IMR-90 (cell line): ENCODE measurements around the gene ACTN1. TPM values are rescaled to one million over a fixed set of nuclear protein-coding genes. Genes with fewer than 3 reads are reported as not detected.

Experiments used
- ATAC-seq: fragments of 200-7000 bp; cut with Tn5 transposase; 2 replicates; pipeline ENCODE4 v1.9.1; 2020; ENCODE audit warnings: low read depth, mild to moderate bottlenecking, moderate library complexity
- BruUV-seq: library from RNA; stranded (reverse); fragments of 400-500 nt; replicated peaks from 2 replicates; lab custom pipeline; 2021; lab: Mats Ljungman, UMichigan
- CTCF ChIA-PET: fragments of 300-600 bp; formaldehyde crosslinking; extraction: SDS; loops from one replicate; lab custom pipeline; 2021; ENCODE audit warnings: antibody characterized with exemption; lab: Yijun Ruan, JAX
- POLR2A ChIA-PET: fragments of 300-600 bp; sonication (Branson Sonifier 250); formaldehyde crosslinking; loops from one replicate; lab custom pipeline; 2022; ENCODE audit warnings: antibody characterized with exemption; ENCODE audit not compliant: unreplicated experiment; lab: Charles Lee
- DNase-seq: peaks from one replicate; pipeline ENCODE4 v3.0.0; 2013
- H2AFZ ChIP-seq: replicated peaks from 2 replicates; pipeline ENCODE3; 2013; ENCODE audit warnings: low read length, mild to moderate bottlenecking; ENCODE audit not compliant: poor library complexity
- H2AK5ac ChIP-seq: 2 replicates; pipeline ENCODE4 v1.6.1; 2013; ENCODE audit warnings: low read depth, low read length, inconsistent platforms
- H2AK9ac ChIP-seq: replicated peaks from 2 replicates; pipeline ENCODE3; 2013; ENCODE audit warnings: mild to moderate bottlenecking, low read depth, low read length, moderate library complexity; ENCODE audit not compliant: poor library complexity
- H2BK120ac ChIP-seq: 2 replicates; pipeline ENCODE4 v1.6.1; 2013; ENCODE audit warnings: low read depth, low read length, inconsistent platforms
- H2BK15ac ChIP-seq: 3 replicates; pipeline ENCODE4 v1.6.1; 2013; ENCODE audit warnings: low read depth, low read length, inconsistent platforms
- H2BK20ac ChIP-seq: 2 replicates; pipeline ENCODE4 v1.6.1; 2013; ENCODE audit warnings: low read depth, mild to moderate bottlenecking, inconsistent platforms, low read length, moderate library complexity
- H2BK5ac ChIP-seq: 2 replicates; pipeline ENCODE4 v1.6.1; 2013; ENCODE audit warnings: mild to moderate bottlenecking, low read depth, low read length, inconsistent platforms; ENCODE audit not compliant: poor library complexity, severe bottlenecking
- H3K14ac ChIP-seq: replicated peaks from 2 replicates; pipeline ENCODE4 v1.6.1; 2013; ENCODE audit warnings: low read depth, low read length, inconsistent platforms
- H3K18ac ChIP-seq: 2 replicates; pipeline ENCODE4 v1.6.1; 2013; ENCODE audit warnings: low read depth, low read length, control low read depth
- H3K23ac ChIP-seq: 2 replicates; pipeline ENCODE4 v1.6.1; 2013; ENCODE audit warnings: low read depth, low read length, inconsistent platforms
- H3K27ac ChIP-seq: 2 replicates; pipeline ENCODE4 v1.5.1; 2013; ENCODE audit warnings: mild to moderate bottlenecking, control low read depth, low read length; ENCODE audit not compliant: insufficient read depth
- H3K27me3 ChIP-seq: 2 replicates; pipeline ENCODE4 v1.6.1; 2013; ENCODE audit warnings: low read length; ENCODE audit not compliant: control insufficient read depth, insufficient read depth
- H3K36me3 ChIP-seq: 2 replicates; pipeline ENCODE4 v1.6.1; 2013; ENCODE audit warnings: low read length, mixed read lengths; ENCODE audit not compliant: control insufficient read depth, insufficient read depth
- H3K4ac ChIP-seq: 2 replicates; pipeline ENCODE4 v1.6.1; 2013; ENCODE audit warnings: low read depth, low read length, inconsistent platforms
- H3K4me1 ChIP-seq: 2 replicates; pipeline ENCODE4 v1.6.1; 2013; ENCODE audit warnings: low read length, mixed read lengths; ENCODE audit not compliant: control insufficient read depth, insufficient read depth
- H3K4me2 ChIP-seq: 2 replicates; pipeline ENCODE4 v1.6.1; 2013; ENCODE audit warnings: low read depth, mild to moderate bottlenecking, control low read depth, low read length, moderate library complexity
- H3K4me3 ChIP-seq: 2 replicates; pipeline ENCODE4 v1.5.1; 2013; ENCODE audit warnings: low read depth, mild to moderate bottlenecking, control low read depth, low read length, moderate library complexity; ENCODE audit not compliant: insufficient read depth
- H3K56ac ChIP-seq: 2 replicates; pipeline ENCODE4 v1.6.1; 2013; ENCODE audit warnings: low read length, inconsistent platforms; ENCODE audit not compliant: insufficient read depth; ENCODE audit errors: extremely low read depth
- H3K79me1 ChIP-seq, 2 experiments: 2 replicates each; pipeline ENCODE4 v1.6.1; 2013; ENCODE audit warnings: low read length in 2 of 2, inconsistent platforms in 1 of 2, low read depth in 1 of 2
- H3K9ac ChIP-seq: 2 replicates; pipeline ENCODE4 v1.6.1; 2013; ENCODE audit warnings: low read depth, low read length, control low read depth
- H3K9me1 ChIP-seq: 2 replicates; pipeline ENCODE4 v1.6.1; 2013; ENCODE audit warnings: low read length, inconsistent platforms; ENCODE audit not compliant: insufficient read depth
- H3K9me3 ChIP-seq: 2 replicates; pipeline ENCODE4 v1.6.1; 2013; ENCODE audit warnings: low read length; ENCODE audit not compliant: control insufficient read depth, insufficient read depth
- H4K20me1 ChIP-seq: 2 replicates; pipeline ENCODE4 v1.6.1; 2013; ENCODE audit warnings: low read length, inconsistent platforms; ENCODE audit not compliant: insufficient read depth
- H4K5ac ChIP-seq: 2 replicates; pipeline ENCODE4 v1.6.1; 2013; ENCODE audit warnings: mild to moderate bottlenecking, low read depth, low read length, control low read depth
- H4K8ac ChIP-seq, 2 experiments: 2 replicates each; pipeline ENCODE4 v1.6.1; 2013; ENCODE audit warnings: low read depth in 2 of 2, low read length in 2 of 2, control low read depth in 1 of 2, inconsistent platforms in 1 of 2
- H4K91ac ChIP-seq: 2 replicates; pipeline ENCODE4 v1.6.1; 2013; ENCODE audit warnings: low read depth, low read length, inconsistent platforms; ENCODE audit not compliant: insufficient read depth
- CHD1 ChIP-seq: IDR thresholded peaks from 2 replicates; pipeline ENCODE4 v1.6.1; 2012; ENCODE audit warnings: low read depth, low read length, improper control_type of control experiment
- CTCF ChIP-seq: conservative IDR thresholded peaks from 2 replicates; pipeline ENCODE4 v1.5.1; 2012; ENCODE audit warnings: mild to moderate bottlenecking, low read depth, low read length, improper control_type of control experiment
- MAFK ChIP-seq: IDR thresholded peaks from 2 replicates; pipeline ENCODE4 v1.6.1; 2012; ENCODE audit warnings: low read depth, low read length, improper control_type of control experiment
- RCOR1 ChIP-seq: IDR thresholded peaks from 2 replicates; pipeline ENCODE4 v1.6.1; 2012; ENCODE audit warnings: mild to moderate bottlenecking, low read length, improper control_type of control experiment; ENCODE audit not compliant: insufficient replicate concordance
- RFX5 ChIP-seq: IDR thresholded peaks from 2 replicates; pipeline ENCODE4 v1.8.0; 2012; ENCODE audit warnings: low read depth, mild to moderate bottlenecking, low read length, moderate library complexity
- SMC3 ChIP-seq: fragments of 150-350 bp; IDR thresholded peaks from 2 replicates; pipeline ENCODE4 v1.6.1; 2016; ENCODE audit warnings: low read depth, mild to moderate bottlenecking, antibody characterized with exemption, low read length, moderate library complexity
- USF2 ChIP-seq: fragments of 150-350 bp; IDR thresholded peaks from 2 replicates; pipeline ENCODE4 v1.6.1; 2017; ENCODE audit warnings: mild to moderate bottlenecking, antibody characterized with exemption, low read length, low read depth
- WGBS, 2 experiments: methylation state at CpG; one replicate each; pipeline versions ENCODE4 v1.1.5 to v1.1.7; 2013; ENCODE audit warnings: missing lambda C conversion rate in 2 of 2; ENCODE audit not compliant: insufficient read length in 1 of 2; ENCODE audit errors: extremely low coverage in 2 of 2; 5-methylcytosine and 5-hydroxymethylcytosine counted together
- dilution Hi-C: fragments of 300-500 bp; cut with HindIII; formaldehyde crosslinking; loops from one replicate; pipeline ENCODE4 v1.14.3; 2018; ENCODE audit warnings: low sequenced_read_pairs; ENCODE audit not compliant: unreplicated experiment
- in situ Hi-C: fragments of 300-500 bp; cut with MboI; formaldehyde crosslinking; loops from 3 replicates; pipeline ENCODE4 v1.14.3; 2019; ENCODE audit warnings: low sequenced_read_pairs, inconsistent platforms, mixed read lengths
- intact Hi-C: fragments of 100-400 bp; cut with micrococcal nuclease; formaldehyde crosslinking; loops from 2 replicates; pipeline ENCODE4 v1.10.0; 2022
- polyA plus RNA-seq, 3 experiments: library from polyadenylated mRNA; depleted of rRNA; stranded (reverse); fragments of >200 nt; gene quantifications; 2 replicates each; pipeline ENCODE4 v1.2.3, GENCODE V29; 2012; ENCODE audit warnings: low replicate concordance in 1 of 3
- total RNA-seq: library from RNA; depleted of rRNA; stranded (reverse); fragments of >200 nt; gene quantifications from 2 replicates; pipeline ENCODE4 v1.2.3, GENCODE V29; 2012

Gene ACTN1
- total and polyA plus RNA-seq, 2 of the 4 experiments (the other 2 are of a cell fraction), result 684 to 766 TPM

- Histone ChIP-seq H3K4me3 (no peak overlapping the region), H3K4me2 (no peak overlapping the region), H2BK20ac (no peak overlapping the region), H3K18ac (no peak overlapping the region), H3K9ac (no peak overlapping the region), H2BK5ac (no peak overlapping the region), H3K27me3 (no peaks in the 10 kb centered on the region), H3K9me3 (peaks cover 1% of the 10 kb centered on the region; the same call in 1 of the 2 replicates), H3K4ac (no peak overlapping the region), H2BK15ac (no peak overlapping the region), H3K56ac (no peak overlapping the region), H2AK5ac (no peak overlapping the region), H4K5ac (no peak overlapping the region), H2BK120ac (no peak overlapping the region), H3K9me1 (peaks cover 7% of the 10 kb centered on the region; the same call in 1 of the 2 replicates), H3K79me1 (no peaks in the 10 kb centered on the region; a peak in 1 of 4 replicates), H3K23ac (no peak overlapping the region), H3K36me3 (0 out of 2 replicates have a peak, but pooled peaks cover 2% of the 10 kb centered on the region), H4K20me1 (no peaks in the 10 kb centered on the region), H4K91ac (no peak overlapping the region), H2AFZ (no peak overlapping the region), H4K8ac (no peak overlapping the region), H3K14ac (no peak overlapping the region), H2AK9ac (no peak overlapping the region), H3K4me1 (no peaks in the 10 kb centered on the region), H3K27ac (no peak overlapping the region)
- ChIA-PET POLR2A (no interaction called here), CTCF (no interaction called here)
- intact Hi-C loops, result no loop called here
- in situ Hi-C loops, result no loop called here
- ATAC-seq (no peak), DNase-seq (no peak)
- no TSS peak for BruUV-seq
- TF ChIP-seq RFX5, result no peak
- TF ChIP-seq CHD1, result no peak
- no peak for TF ChIP-seq RCOR1
- no peak for TF ChIP-seq MAFK
- TF ChIP-seq USF2, result no peak
- no peak for TF ChIP-seq SMC3
- no peak for TF ChIP-seq CTCF
- dilution Hi-C loops, result no loop called here
- WGBS, 2 experiments, result 71% methylated on average over 1 of the region's 5 CpGs; no CpG with 5 or more reads in 1 of the 2 experiments
Observed at GRCh38 chr14:68851078-68851477, 128.0 kb downstream of the ACTN1 start.
